Measurements from ENCODE around the gene CDCA4.

- TF ChIP-seq CTCF (IDR thresholded peaks at IDR 0.05) (no peak), POLR2A (IDR thresholded peaks at IDR 0.05) (no peak)
Observed at GRCh38 chr14:104989951-104990303, 31.0 kb downstream of the CDCA4 start.

All from esophagus squamous epithelium (tissue), 4 donors.